AG04449 (cell line): Measurements from ENCODE around the gene TRMT1.

Experiments used
- CTCF ChIA-PET: fragments of 350-600 bp; formaldehyde crosslinking; extraction: SDS; loops from one replicate; lab custom pipeline; 2021; ENCODE audit warnings: antibody characterized with exemption; lab: Yijun Ruan, JAX
- POLR2A ChIA-PET: fragments of 400-600, 350-600 bp; formaldehyde crosslinking; extraction: SDS; loops from one replicate; lab custom pipeline; 2020; ENCODE audit warnings: antibody characterized with exemption, inconsistent platforms; lab: Yijun Ruan, JAX
- DNase-seq: peaks from one replicate; pipeline ENCODE4 v3.0.0-alpha.2; 2010; ENCODE audit warnings: low read depth, low spot score
- H3K4me3 ChIP-seq: 2 replicates; pipeline ENCODE4 v1.5.1; 2011; ENCODE audit warnings: low read depth, mild to moderate bottlenecking, control low read depth, low read length
- CTCF ChIP-seq: IDR thresholded peaks from one replicate; pipeline ENCODE4 v1.5.1; 2011; ENCODE audit warnings: mild to moderate bottlenecking, moderate library complexity, low read length, control low read depth, inconsistent platforms; ENCODE audit not compliant: insufficient read depth; ENCODE audit errors: missing control alignments

The TRMT1 gene

GRCh38 chr19:13087295-13087694, 29.2 kb downstream of the TRMT1 start:
- TF ChIP-seq CTCF = no peak
- CTCF ChIA-PET = interaction anchor here (1.0 to 30.9 kb wide), 3 partner anchors 29 to 108 kb away, joined by 3 to 573 read pairs (median 550); no protein-coding TSS in a partner anchor
- POLR2A ChIA-PET = no interaction called here
- no peak overlapping the region for H3K4me3 ChIP-seq
- no peak for DNase-seq

DNA sequence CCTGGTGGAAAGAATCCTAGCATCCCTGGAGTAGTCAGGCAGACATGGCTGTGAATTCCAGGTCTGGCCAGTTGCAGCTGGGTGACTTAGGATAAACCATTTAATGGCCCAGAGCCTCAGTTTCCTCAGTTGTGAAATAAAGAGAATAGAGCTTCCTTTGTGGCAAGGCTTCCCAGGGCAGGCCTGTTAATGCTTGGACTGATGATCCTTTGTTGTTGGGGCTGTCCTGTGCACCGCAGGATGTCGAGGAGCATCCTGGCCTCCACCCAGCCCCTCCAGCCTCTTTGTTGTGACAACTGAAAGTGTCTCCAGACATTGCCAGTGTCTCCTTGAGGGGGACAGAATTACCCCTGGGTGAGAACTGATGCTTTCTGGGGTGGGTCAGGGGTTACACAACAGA, 30.2 kb downstream of the TRMT1 start:
- ChIA-PET CTCF (interaction anchor here (1.2 to 30.9 kb wide), 5 partner anchors 6 to 121 kb away, joined by 3 to 573 read pairs (median 111); no protein-coding TSS in a partner anchor), POLR2A (no interaction called here)
- no peak for TF ChIP-seq CTCF
- no peak for DNase-seq
- H3K4me3 ChIP-seq = no peak overlapping the region

DNA sequence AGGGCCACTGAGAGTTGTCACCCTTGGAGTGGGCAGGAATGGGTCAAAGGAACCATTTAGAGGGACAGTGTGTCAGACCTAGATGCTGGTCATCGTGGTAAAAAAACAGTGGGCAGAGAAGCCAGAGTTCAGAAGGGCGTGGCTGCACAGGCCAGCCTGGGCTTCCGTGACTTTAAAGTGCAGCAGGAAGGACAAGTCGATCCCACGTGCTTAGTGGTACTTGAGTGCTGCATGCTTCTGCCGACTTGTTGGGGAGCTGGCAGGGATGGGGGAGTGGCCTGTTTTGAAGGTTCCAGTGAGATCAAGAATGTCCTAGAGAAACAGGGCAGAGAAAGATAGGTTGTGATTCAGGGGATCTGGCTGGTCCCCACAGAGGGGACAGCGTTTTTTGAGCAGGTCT, 30.9 kb downstream of the TRMT1 start:
- ChIA-PET POLR2A (no interaction called here), CTCF (interaction anchor here (1.2 to 30.9 kb wide), 5 partner anchors 7 to 120 kb away, joined by 3 to 573 read pairs (median 111); no protein-coding TSS in a partner anchor)
- no peak overlapping the region for H3K4me3 ChIP-seq
- no peak for TF ChIP-seq CTCF
- DNase-seq = no peak

DNA sequence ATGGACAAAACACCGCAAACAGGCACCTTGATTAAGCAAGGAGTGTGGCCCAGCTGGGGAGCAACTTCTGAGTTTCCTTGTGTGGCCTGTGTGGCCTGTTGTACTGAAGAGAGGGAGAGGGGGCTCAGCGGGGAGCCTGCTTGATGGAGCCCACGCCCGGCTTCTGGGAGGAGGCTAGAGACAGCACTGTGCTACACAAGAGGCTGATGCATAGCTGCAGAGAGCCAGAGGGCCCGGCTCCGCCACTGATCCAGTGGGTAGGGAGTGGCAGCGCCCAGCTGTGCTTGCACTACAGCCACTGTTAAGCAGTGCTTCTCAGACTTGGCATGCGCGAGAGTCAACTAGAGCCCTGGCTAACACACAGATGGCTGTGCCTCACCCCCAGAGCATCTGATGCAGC, 32.9 kb downstream of the TRMT1 start:
- CTCF ChIA-PET = interaction anchor here (1.0 to 30.9 kb wide), 6 partner anchors 9 to 118 kb away, joined by 3 to 573 read pairs (median 66); partner anchors contain the start of gene NACC1

GRCh38 chr19:13083008-13083404, 33.5 kb downstream of the TRMT1 start:
- no peak for TF ChIP-seq CTCF
- CTCF ChIA-PET = interaction anchor here (1.0 to 30.9 kb wide), 9 partner anchors 10 to 117 kb away, joined by 3 to 573 read pairs (median 13); partner anchors contain the start of gene NACC1

More for the DNA sequence above, 32.9 kb downstream of the TRMT1 start:
- no peak overlapping the region for H3K4me3 ChIP-seq
- POLR2A ChIA-PET = no interaction called here
- TF ChIP-seq CTCF = no peak
- DNase-seq = no peak

DNA sequence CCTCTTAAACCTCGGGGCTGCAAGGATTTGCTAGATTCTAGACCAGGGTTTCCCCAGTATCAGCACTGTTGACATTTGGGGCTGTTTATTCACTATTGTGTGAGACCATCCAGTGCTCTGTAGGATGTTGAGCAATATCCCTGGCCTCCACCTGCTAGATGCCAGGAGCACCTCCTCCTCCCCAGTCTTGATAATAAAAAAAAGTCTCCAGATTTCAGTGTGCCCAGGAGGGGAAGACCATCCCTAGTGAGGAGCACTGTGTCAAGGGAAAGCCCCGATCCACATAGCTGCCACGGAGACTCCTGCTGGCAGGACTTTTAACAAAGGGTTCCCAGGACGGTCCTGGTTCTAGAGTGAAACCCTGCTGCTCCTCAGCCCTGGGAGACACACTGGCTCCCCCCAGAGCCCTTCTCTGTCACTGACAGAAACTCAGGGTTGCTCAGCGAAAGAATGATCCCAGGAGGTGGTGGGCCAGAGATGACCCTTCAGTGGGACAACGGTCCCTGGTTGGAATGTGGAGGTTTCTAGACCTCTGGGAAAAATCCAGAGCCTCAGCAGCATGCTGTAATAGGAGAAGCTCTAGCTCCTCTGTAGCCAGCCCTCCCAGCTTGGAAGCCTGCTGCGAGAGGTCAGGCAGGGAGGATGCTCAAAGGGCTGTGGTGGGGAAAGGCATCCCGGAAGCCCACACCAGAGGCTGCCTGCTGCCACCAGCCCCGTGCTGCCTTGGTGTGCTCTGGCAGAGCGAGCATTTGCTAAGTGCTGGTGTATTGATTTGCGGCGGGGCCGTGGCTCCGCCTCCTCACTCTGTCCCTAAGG, 34.1 kb downstream of the TRMT1 start:
- ChIA-PET CTCF (interaction anchor here (0.7 to 30.9 kb wide), 11 partner anchors 10 to 117 kb away, joined by 3 to 573 read pairs (median 4); partner anchors contain the start of gene NACC1), POLR2A (interaction anchor here (0.5 kb wide), 1 partner anchor 31 kb away, joined by 4 read pairs; no protein-coding TSS in a partner anchor)
- DNase-seq = no peak
- TF ChIP-seq CTCF = peak; percentile 58
- H3K4me3 ChIP-seq = no peak overlapping the region

More at GRCh38 chr19:13083008-13083404, 33.5 kb downstream of the TRMT1 start:
- POLR2A ChIA-PET = no interaction called here
- no peak for DNase-seq
- H3K4me3 ChIP-seq = no peak overlapping the region
